Measurements from ENCODE around the gene USP6NL.

USP6NL gene

GRCh38 chr10:11528286-11528685, 83.2 kb downstream of the USP6NL start:
- no peak for TF ChIP-seq CTCF (IDR thresholded peaks at IDR 0.05; ENCODE audit: control insufficient read depth, insufficient read depth, low read depth, low read length, missing control alignments)
- no peak for DNase-seq (ENCODE audit: low read depth)
- H3K4me3 ChIP-seq (ENCODE audit: control insufficient read depth, low read depth, low read length): no peak overlapping the region

DNA sequence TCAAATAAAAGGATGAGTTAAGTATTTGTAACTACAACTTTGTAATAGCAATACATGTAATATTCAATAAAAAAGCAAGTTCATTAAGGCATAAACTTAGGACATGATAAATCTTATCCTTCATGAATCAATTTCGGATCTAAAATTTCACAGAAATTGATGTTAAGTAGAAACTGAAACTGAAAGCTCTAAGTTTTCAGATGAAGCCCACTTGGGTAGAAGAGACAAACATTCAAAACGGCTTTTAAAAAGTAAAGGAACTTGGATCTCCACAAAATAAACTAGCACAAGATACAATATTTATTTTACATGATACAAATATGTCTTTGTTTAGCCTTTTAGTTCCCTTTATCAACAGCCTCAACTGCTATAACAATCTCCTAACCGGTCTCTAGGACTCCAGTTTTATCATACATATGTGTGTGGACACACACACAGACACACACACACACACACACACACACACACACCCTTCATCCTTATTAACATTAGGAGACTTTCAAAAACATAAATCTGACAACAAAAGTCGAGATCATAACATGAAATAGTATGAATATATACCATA, 83.7 kb downstream of the USP6NL start:
- TF ChIP-seq CTCF (IDR thresholded peaks at IDR 0.05; ENCODE audit: control insufficient read depth, insufficient read depth, low read depth, low read length, missing control alignments): no peak
- DNase-seq (ENCODE audit: low read depth): no peak
- no peak overlapping the region for H3K4me3 ChIP-seq (ENCODE audit: control insufficient read depth, low read depth, low read length)

DNA sequence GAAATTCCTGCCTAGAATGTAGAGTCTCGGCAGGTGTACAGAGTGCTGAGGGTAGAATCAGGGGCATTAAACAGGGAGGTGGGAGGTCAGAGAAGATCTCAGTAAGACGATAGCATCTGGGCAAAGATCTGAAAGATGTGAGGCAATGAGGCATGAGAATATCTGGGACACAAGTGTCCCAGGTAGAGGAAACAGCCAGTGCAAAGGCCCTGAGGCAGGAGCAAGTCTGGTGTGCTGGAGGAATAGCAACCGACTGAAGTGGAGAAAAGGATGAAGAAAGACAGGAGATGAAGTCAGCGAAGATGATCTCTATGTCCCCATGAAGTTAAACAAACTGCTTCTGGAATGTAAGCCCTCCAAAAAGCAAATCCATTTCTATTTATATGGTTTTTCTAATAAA, 84.4 kb downstream of the USP6NL start:
- no peak for TF ChIP-seq CTCF (IDR thresholded peaks at IDR 0.05; ENCODE audit: control insufficient read depth, insufficient read depth, low read depth, low read length, missing control alignments)
- H3K4me3 ChIP-seq (ENCODE audit: control insufficient read depth, low read depth, low read length): no peak overlapping the region
- no peak for DNase-seq (ENCODE audit: low read depth)

DNA sequence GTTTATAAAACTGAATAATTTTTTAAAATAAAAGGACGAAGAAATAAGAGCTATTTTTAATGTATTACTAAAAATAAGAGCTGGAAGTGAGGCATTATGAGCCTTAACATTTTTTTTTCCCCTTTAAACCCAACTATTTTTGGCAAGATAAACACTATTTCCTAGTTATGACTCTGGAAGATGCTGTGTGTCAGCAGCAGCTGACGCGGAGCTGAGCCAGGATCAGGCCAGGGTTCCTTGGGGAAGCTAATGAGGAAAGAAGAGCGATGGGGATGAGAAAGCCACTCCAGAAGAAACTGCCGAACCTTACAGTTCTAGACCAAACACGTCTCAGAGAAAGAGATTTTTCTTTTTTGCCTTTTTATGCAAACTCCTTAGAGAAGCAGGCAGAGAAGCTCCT, 85.9 kb downstream of the USP6NL start:
- TF ChIP-seq CTCF (IDR thresholded peaks at IDR 0.05; ENCODE audit: control insufficient read depth, insufficient read depth, low read depth, low read length, missing control alignments): no peak
- DNase-seq (ENCODE audit: low read depth): no peak
- H3K4me3 ChIP-seq (ENCODE audit: control insufficient read depth, low read depth, low read length): no peak overlapping the region

DNA sequence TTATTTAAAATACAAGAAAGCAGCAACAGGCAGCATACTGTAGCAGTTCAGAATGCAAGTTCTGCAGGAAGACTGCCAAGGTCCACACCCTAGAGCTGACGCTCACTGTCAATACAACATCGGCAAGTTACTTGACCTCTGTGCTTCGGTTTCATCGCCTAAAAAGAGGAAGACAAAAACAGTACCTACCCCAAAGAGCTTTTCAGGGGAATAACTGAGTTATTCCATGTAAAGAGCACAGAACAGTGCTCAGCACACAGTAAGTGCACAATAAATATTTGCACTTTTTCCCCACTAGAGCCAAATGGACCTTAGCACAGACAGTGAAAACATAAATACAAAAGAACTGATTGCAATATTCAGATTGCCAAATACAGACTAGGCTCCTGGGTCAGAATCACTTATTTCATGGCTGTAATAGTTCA, 88.6 kb downstream of the USP6NL start:
- no peak for DNase-seq (ENCODE audit: low read depth)
- H3K4me3 ChIP-seq (ENCODE audit: control insufficient read depth, low read depth, low read length): no peak overlapping the region
- no peak for TF ChIP-seq CTCF (IDR thresholded peaks at IDR 0.05; ENCODE audit: control insufficient read depth, insufficient read depth, low read depth, low read length, missing control alignments)

DNA sequence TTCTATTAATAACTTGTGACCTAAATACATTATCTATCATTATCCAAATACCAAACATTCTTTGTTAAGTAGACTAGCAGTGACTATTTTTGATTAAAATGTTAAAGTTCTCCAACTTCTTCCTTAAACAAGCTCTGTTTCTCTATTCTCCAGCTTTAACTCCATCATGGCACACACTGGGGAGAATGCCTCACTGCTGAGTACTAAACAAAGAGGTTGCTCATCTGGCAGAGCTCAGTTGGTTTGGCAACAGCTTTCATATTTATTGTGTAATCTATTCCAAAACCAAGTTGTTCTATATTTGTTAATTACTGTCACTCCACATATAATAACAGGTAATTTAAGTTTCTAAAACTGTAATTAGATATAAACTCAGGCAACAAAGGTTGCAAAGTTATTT, 89.6 kb downstream of the USP6NL start:
- no peak for TF ChIP-seq CTCF (IDR thresholded peaks at IDR 0.05; ENCODE audit: control insufficient read depth, insufficient read depth, low read depth, low read length, missing control alignments)
- DNase-seq (ENCODE audit: low read depth): no peak

GRCh38 chr10:11520892-11521291, 90.6 kb downstream of the USP6NL start:
- DNase-seq (ENCODE audit: low read depth): no peak
- no peak overlapping the region for H3K4me3 ChIP-seq (ENCODE audit: control insufficient read depth, low read depth, low read length)
- TF ChIP-seq CTCF (IDR thresholded peaks at IDR 0.05; ENCODE audit: control insufficient read depth, insufficient read depth, low read depth, low read length, missing control alignments): no peak

More for the DNA sequence above, 89.6 kb downstream of the USP6NL start:
- H3K4me3 ChIP-seq (ENCODE audit: control insufficient read depth, low read depth, low read length): no peak overlapping the region
